ENCODE measurements around the gene RAB11FIP5. TPM values are rescaled to one million over a fixed set of nuclear protein-coding genes. Genes with fewer than 3 reads are reported as not detected.

Gene RAB11FIP5, protein sequence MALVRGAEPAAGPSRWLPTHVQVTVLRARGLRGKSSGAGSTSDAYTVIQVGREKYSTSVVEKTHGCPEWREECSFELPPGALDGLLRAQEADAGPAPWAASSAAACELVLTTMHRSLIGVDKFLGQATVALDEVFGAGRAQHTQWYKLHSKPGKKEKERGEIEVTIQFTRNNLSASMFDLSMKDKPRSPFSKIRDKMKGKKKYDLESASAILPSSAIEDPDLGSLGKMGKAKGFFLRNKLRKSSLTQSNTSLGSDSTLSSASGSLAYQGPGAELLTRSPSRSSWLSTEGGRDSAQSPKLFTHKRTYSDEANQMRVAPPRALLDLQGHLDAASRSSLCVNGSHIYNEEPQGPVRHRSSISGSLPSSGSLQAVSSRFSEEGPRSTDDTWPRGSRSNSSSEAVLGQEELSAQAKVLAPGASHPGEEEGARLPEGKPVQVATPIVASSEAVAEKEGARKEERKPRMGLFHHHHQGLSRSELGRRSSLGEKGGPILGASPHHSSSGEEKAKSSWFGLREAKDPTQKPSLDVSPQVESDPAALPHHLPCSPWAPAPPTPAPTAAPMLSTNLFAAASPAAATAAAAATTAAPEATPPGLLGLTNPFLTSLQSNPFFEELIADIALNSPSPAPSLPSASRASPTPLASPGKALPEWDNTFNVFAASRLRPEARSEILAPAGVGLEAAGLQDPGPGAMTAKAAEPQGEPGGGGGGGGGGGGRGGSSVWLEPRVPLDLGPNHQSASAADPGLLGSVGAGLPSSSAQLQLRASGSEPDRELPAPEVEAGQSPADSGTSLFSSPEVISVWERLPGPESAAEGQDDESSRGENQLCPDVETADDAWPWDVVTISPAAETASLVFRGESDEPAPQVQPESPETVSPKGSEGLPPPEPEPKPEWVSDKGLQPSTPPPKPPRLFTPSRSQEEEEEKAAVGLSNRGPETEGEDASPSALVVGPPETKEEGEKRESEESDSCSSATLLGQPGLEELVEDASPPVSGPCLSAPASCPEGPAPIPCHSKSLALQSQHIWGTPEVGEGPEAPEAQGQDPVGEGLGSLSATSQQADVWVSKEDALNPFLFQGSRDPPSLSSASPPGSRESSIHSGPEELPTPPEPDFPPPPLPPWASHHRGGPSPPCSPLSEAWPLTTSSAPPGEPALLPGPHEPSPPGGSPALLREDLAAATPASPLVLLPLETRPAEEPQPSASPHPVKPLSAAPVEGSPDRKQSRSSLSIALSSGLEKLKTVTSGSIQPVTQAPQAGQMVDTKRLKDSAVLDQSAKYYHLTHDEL (N-terminal part only)
- total RNA-seq (1 to 10 TPM; 2.7 to 4.3 TPM), polyA plus RNA-seq (10.4 TPM)

DNA sequence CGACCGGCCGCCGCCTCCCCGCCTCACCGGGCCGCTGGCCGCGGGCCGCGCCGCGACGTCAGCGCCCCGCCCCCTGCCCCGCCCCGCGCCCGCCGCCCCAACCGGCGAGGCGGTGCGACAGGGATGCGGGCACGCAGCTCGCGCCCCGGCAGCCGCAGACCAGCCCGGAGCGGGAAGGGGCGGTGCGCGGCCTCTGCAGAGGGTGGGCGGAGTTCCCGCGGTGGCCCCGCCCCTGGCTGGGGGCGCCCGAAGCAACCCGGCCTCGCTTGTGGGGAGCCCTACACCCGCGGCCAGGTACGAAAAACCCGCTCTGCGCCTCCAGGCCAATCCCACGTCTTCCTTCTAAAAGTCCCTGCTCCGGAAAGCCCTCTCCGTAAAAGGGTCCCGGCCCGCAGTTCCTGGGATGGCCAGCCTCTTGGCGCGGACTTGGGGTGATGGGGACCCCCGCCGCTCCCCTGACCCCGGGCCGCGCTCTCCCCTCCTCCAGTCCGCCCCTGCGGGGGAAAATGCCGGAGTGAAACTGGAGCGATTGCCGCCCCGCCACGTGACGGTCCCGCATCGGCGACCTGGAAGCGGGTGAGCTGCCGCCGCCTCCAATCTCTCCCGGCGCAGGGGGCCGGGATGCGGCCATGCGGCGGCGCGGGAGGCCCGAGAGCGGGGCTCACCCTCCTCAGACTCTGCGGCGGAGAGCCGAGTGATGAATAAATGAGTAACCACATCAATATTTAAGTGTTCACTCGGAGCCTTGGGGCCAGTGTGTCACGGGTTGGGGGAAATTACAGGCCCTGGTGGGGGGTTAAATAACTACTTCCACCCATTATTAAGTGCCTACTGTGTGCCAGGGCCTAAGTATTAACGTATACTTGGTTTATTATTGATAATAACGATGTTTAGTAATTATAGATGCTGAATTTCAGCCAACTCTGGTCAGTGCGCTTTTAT, at the start of gene RAB11FIP5:
Gene RAB11FIP5 (minus strand): TSS at position 36 of the 942 bp plus-strand sequence. CDS start 171 bp downstream, outside the sequence.
- Histone ChIP-seq H3K27ac (ENCODE audit: low read depth, low read length) (peak within 1 kb of the TSS; percentile 38), H3K4me1 (ENCODE audit: insufficient read depth, low read length) (peaks cover 12% of the 10 kb centered on the region), H3K27me3 (ENCODE audit: insufficient read depth, low read length, poor library complexity, severe bottlenecking) (no peaks in the 10 kb centered on the region), H3K4me3 (ENCODE audit: low read length) (peak within 1 kb of the TSS; percentile 62), H3K9me3 (ENCODE audit: low read length) (no peaks in the 10 kb centered on the region), H3K36me3 (ENCODE audit: insufficient read depth, low read length) (no peaks in the 10 kb centered on the region)
- peak within 1 kb of the TSS; percentile 42 to 90 (median 73) for H3K27ac Mint-ChIP-seq
- H3K9me3 Mint-ChIP-seq: no peaks in the 10 kb centered on the region
- H3K4me3 Mint-ChIP-seq: peak within 1 kb of the TSS; percentile 83 to 89 (median 87)
- peak; percentile 75 to 82 (median 81) for DNase-seq
- H3K27me3 Mint-ChIP-seq: peaks cover 0 to 2% of the 10 kb centered on the region in 2 donors
- ChIA-PET CTCF (interaction anchor here (1.0 to 4.0 kb wide), 5 partner anchors 13 to 226 kb away, joined by 3 to 15 read pairs (median 4); partner anchors contain the start of gene SPR), POLR2A (interaction anchor here (0.7 kb wide), 1 partner anchor 118 kb away, joined by 3 read pairs; no protein-coding TSS in a partner anchor)
- no peaks in the 10 kb centered on the region for H3K36me3 Mint-ChIP-seq
- H3K4me1 Mint-ChIP-seq: peaks cover 24 to 29% (median 27%) of the 10 kb centered on the region in 3 donors

DNA sequence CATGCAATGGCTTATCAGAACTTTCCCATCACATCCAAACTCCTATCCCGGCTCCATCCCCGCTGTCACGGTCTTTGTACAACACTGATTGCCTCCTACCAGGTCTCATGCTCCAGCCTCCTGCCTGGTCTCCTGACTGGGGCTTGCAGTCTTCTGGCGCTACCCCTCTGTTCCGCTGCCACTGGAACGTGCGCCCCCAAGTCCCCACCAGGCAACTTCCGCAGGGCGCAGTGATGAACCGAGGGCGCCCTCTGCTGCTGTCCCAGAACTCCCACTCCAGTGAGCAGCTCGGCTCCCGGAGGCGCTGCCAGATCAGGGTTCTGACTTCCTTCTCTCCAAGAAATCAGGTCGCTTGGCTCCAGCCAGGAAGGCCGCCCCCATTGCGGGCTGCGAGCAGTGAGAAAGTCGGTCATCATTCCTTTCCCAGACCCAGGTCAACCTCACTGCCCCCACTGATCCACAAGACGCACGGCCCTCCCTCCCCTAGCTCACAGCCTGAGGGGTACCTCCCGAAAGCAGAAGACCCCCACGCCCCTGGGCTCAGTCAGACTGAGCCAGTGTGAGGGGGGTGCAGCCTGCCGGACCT, 43.9 kb upstream of the RAB11FIP5 start:
- Mint-ChIP-seq H3K36me3 (no peaks in the 10 kb centered on the region), H3K27ac (no peak overlapping the region), H3K9me3 (no peaks in the 10 kb centered on the region), H3K4me1 (no peaks in the 10 kb centered on the region), H3K27me3 (peaks cover 32 to 59% of the 10 kb centered on the region in 2 donors), H3K4me3 (no peak overlapping the region)
- H3K27ac ChIP-seq (ENCODE audit: low read depth, low read length): no peak overlapping the region
- no peaks in the 10 kb centered on the region for H3K4me1 ChIP-seq (ENCODE audit: insufficient read depth, low read length)
- H3K27me3 ChIP-seq (ENCODE audit: insufficient read depth, low read length, poor library complexity, severe bottlenecking): no peaks in the 10 kb centered on the region
- H3K4me3 ChIP-seq (ENCODE audit: low read length): no peak overlapping the region
- DNase-seq: peak; percentile 17 to 51 (median 24)
- POLR2A ChIA-PET: no interaction called here
- H3K36me3 ChIP-seq (ENCODE audit: insufficient read depth, low read length): no peaks in the 10 kb centered on the region
- no peaks in the 10 kb centered on the region for H3K9me3 ChIP-seq (ENCODE audit: low read length)
- CTCF ChIA-PET: interaction anchor here (0.6 to 2.2 kb wide), 6 partner anchors 21 to 165 kb away, joined by 3 to 7 read pairs (median 4); no protein-coding TSS in a partner anchor

DNA sequence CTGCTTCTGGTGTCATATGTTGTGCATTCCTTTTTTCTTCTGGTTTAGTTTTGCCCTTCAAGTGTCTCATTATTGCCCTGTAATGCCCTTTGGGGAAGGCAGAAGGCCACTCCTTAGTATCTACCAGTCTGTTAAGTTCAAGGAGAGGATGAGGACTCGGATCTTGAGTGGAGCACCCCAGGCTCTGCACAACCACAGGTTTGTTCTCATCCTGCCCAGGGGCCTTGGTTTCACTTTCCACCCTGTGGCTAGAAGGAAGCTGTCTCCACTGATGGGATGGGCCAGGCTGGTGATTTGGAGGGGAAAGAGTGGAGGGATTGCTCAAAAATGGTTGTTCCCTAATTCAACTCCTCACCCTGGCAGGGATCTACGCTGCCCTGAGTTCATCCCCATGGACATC, 30.2 kb upstream of the RAB11FIP5 start:
- H3K27me3 Mint-ChIP-seq: peaks cover 9 to 14% of the 10 kb centered on the region in 2 donors
- Histone ChIP-seq H3K27ac (ENCODE audit: low read depth, low read length) (no peak overlapping the region), H3K9me3 (ENCODE audit: low read length) (no peaks in the 10 kb centered on the region), H3K36me3 (ENCODE audit: insufficient read depth, low read length) (no peaks in the 10 kb centered on the region), H3K27me3 (ENCODE audit: insufficient read depth, low read length, poor library complexity, severe bottlenecking) (no peaks in the 10 kb centered on the region), H3K4me3 (ENCODE audit: low read length) (no peak overlapping the region), H3K4me1 (ENCODE audit: insufficient read depth, low read length) (no peaks in the 10 kb centered on the region)
- ChIA-PET CTCF (no interaction called here), POLR2A (no interaction called here)
- DNase-seq: no peak
- H3K4me3 Mint-ChIP-seq: no peak overlapping the region
- H3K9me3 Mint-ChIP-seq: no peaks in the 10 kb centered on the region
- H3K27ac Mint-ChIP-seq: peak overlapping the region in 1 of 8 donors; percentile 57
- no peaks in the 10 kb centered on the region for H3K4me1 Mint-ChIP-seq
- H3K36me3 Mint-ChIP-seq: no peaks in the 10 kb centered on the region

DNA sequence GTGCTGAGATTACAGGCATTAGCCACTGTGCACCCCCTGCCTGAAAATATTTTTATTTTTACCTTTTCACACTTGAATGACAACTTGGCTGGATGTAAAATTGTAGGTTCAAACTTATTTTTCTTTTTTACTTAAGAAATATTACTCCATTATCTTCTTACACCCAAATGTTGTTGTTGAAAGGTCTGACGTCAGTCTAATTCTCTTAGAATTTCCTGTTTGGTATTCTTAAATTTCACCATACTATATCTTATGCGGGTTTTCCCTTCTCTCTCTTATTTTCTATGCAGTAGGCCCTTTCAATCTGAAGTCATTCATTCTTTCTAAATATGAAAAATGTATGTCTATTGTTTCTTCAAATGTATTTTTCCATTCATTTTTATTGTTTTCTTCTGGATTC, 29.1 kb upstream of the RAB11FIP5 start:
- Mint-ChIP-seq H3K4me1 (no peaks in the 10 kb centered on the region), H3K9me3 (no peaks in the 10 kb centered on the region), H3K27me3 (peaks cover 8 to 14% of the 10 kb centered on the region in 2 donors), H3K36me3 (no peaks in the 10 kb centered on the region), H3K27ac (no peak overlapping the region), H3K4me3 (no peak overlapping the region)
- Histone ChIP-seq H3K4me3 (ENCODE audit: low read length) (no peak overlapping the region), H3K27me3 (ENCODE audit: insufficient read depth, low read length, poor library complexity, severe bottlenecking) (no peaks in the 10 kb centered on the region), H3K36me3 (ENCODE audit: insufficient read depth, low read length) (no peaks in the 10 kb centered on the region), H3K9me3 (ENCODE audit: low read length) (no peaks in the 10 kb centered on the region), H3K27ac (ENCODE audit: low read depth, low read length) (no peak overlapping the region), H3K4me1 (ENCODE audit: insufficient read depth, low read length) (no peaks in the 10 kb centered on the region)
- ChIA-PET POLR2A (no interaction called here), CTCF (interaction anchor here (1.5 kb wide), 1 partner anchor 35 kb away, joined by 3 read pairs; no protein-coding TSS in a partner anchor)
- DNase-seq: no peak

DNA sequence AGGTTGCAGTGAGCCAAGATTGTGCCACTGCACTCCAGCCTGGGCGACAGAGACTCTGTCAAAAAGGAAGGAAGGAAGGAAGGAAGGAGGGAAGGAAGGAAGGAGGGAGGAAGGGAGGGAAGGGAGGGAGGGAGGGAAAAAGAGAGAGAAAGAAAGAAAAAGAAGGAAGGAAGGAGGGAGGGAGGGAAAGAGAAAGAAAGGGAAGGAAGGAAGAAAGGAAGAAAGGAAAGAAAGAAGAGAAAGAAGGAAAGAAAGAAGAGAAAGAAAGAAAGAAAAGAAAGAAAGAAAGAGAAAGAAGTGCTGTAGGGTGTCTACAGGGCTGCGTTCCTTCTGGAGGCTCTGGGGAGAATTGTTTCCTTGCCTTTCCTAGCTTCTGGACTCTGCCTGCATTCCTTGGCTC, 22.5 kb upstream of the RAB11FIP5 start:
- H3K4me1 ChIP-seq (ENCODE audit: insufficient read depth, low read length): no peaks in the 10 kb centered on the region
- Mint-ChIP-seq H3K4me3 (no peak overlapping the region), H3K9me3 (no peaks in the 10 kb centered on the region), H3K27ac (no peak overlapping the region), H3K27me3 (peaks cover 3 to 4% of the 10 kb centered on the region in 2 donors), H3K4me1 (no peaks in the 10 kb centered on the region), H3K36me3 (no peaks in the 10 kb centered on the region)
- H3K9me3 ChIP-seq (ENCODE audit: low read length): no peaks in the 10 kb centered on the region
- no peaks in the 10 kb centered on the region for H3K27me3 ChIP-seq (ENCODE audit: insufficient read depth, low read length, poor library complexity, severe bottlenecking)
- POLR2A ChIA-PET: no interaction called here
- no peak for DNase-seq
- no peaks in the 10 kb centered on the region for H3K36me3 ChIP-seq (ENCODE audit: insufficient read depth, low read length)
- CTCF ChIA-PET: no interaction called here
- H3K4me3 ChIP-seq (ENCODE audit: low read length): no peak overlapping the region
- no peak overlapping the region for H3K27ac ChIP-seq (ENCODE audit: low read depth, low read length)

DNA sequence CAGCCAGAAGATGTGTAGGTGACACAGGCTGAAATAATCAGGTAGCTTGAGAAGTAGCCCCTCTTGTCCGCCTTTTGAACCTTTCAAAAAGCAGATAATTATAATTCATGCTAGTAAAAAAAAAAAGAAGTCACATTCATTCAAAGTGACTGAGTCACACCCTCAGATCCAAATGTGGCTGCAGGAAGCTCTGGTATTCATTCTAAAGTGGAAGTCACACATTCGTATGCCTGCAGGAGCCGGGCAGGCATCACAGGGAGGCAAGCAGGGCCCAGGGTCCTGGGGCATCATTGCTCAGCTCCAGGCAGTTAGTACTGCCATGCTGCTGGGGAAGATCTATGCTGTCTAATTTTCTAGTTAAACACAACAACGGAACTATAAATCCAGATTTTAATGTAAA, 21.7 kb upstream of the RAB11FIP5 start:
- no peak overlapping the region for H3K27ac ChIP-seq (ENCODE audit: low read depth, low read length)
- H3K4me1 Mint-ChIP-seq: no peaks in the 10 kb centered on the region
- no peaks in the 10 kb centered on the region for H3K4me1 ChIP-seq (ENCODE audit: insufficient read depth, low read length)
- H3K4me3 Mint-ChIP-seq: no peak overlapping the region
- peaks cover 3 to 7% of the 10 kb centered on the region in 2 donors for H3K27me3 Mint-ChIP-seq
- H3K9me3 ChIP-seq (ENCODE audit: low read length): no peaks in the 10 kb centered on the region
- no peak for DNase-seq
- H3K27me3 ChIP-seq (ENCODE audit: insufficient read depth, low read length, poor library complexity, severe bottlenecking): no peaks in the 10 kb centered on the region
- CTCF ChIA-PET: interaction anchor here (0.9 kb wide), 1 partner anchor 29 kb away, joined by 3 read pairs; no protein-coding TSS in a partner anchor
- no peaks in the 10 kb centered on the region for H3K36me3 ChIP-seq (ENCODE audit: insufficient read depth, low read length)
- H3K36me3 Mint-ChIP-seq: no peaks in the 10 kb centered on the region
- H3K27ac Mint-ChIP-seq: no peak overlapping the region
- POLR2A ChIA-PET: no interaction called here
- no peaks in the 10 kb centered on the region for H3K9me3 Mint-ChIP-seq
- no peak overlapping the region for H3K4me3 ChIP-seq (ENCODE audit: low read length)
